Endodermal cell (in vitro differentiated cells): ENCODE measurements around the gene RIGI. TPM values are rescaled to one million over a fixed set of nuclear protein-coding genes. Genes with fewer than 3 reads are reported as not detected.

ENCODE experiments used
- DNase-seq: peaks from one replicate; pipeline ENCODE4 v3.0.0-alpha.2; 2017
- H3K27ac ChIP-seq: 2 replicates; pipeline ENCODE4 v1.5.1; 2013; ENCODE audit warnings: mild to moderate bottlenecking, low read depth, low read length, moderate library complexity
- H3K27me3 ChIP-seq: 2 replicates; pipeline ENCODE4 v1.6.1; 2013; ENCODE audit warnings: mild to moderate bottlenecking, low read length, moderate library complexity; ENCODE audit not compliant: insufficient read depth, control insufficient read depth, poor library complexity, severe bottlenecking
- H3K36me3 ChIP-seq: 2 replicates; pipeline ENCODE4 v1.7.0; 2013; ENCODE audit warnings: mild to moderate bottlenecking, low read length, moderate library complexity; ENCODE audit not compliant: control insufficient read depth, insufficient read depth
- H3K4me1 ChIP-seq: one replicate; pipeline ENCODE4 v1.7.0; 2013; ENCODE audit warnings: low read length; ENCODE audit not compliant: control insufficient read depth, insufficient read depth
- H3K4me3 ChIP-seq: 2 replicates; pipeline ENCODE4 v1.5.1; 2013; ENCODE audit warnings: mild to moderate bottlenecking, low read length, moderate library complexity
- H3K9ac ChIP-seq: 2 replicates; pipeline ENCODE4 v1.6.1; 2013; ENCODE audit warnings: mild to moderate bottlenecking, low read length, moderate library complexity; ENCODE audit not compliant: poor library complexity, severe bottlenecking; ENCODE audit errors: extremely low read depth
- H3K9me3 ChIP-seq: 2 replicates; pipeline ENCODE4 v1.6.1; 2013; ENCODE audit warnings: mild to moderate bottlenecking, low read length, moderate library complexity; ENCODE audit not compliant: control insufficient read depth
- H3K27ac Mint-ChIP-seq: 2 replicates; pipeline ENCODE4 v1.8.0; 2020; ENCODE audit warnings: mixed read lengths
- H3K27me3 Mint-ChIP-seq: 2 replicates; pipeline ENCODE4 v1.8.0; 2021; ENCODE audit warnings: mild to moderate bottlenecking, mixed read lengths; ENCODE audit not compliant: insufficient read depth
- H3K36me3 Mint-ChIP-seq: 2 replicates; pipeline ENCODE4 v1.8.0; 2020; ENCODE audit warnings: low read depth, mixed read lengths
- H3K4me1 Mint-ChIP-seq: 2 replicates; pipeline ENCODE4 v1.8.0; 2020; ENCODE audit warnings: mixed read lengths
- H3K4me3 Mint-ChIP-seq: 2 replicates; pipeline ENCODE4 v1.8.0; 2020; ENCODE audit warnings: mild to moderate bottlenecking, moderate library complexity, mixed read lengths
- H3K9me3 Mint-ChIP-seq: 2 replicates; pipeline ENCODE4 v1.8.0; 2020; ENCODE audit warnings: mild to moderate bottlenecking, mixed read lengths
- WGBS, 2 experiments: methylation state at CpG; one replicate each; pipeline versions ENCODE4 v1.1.5 to v1.1.7; 2013; ENCODE audit warnings: missing lambda C conversion rate in 2 of 2, mixed read lengths in 1 of 2; ENCODE audit not compliant: insufficient coverage in 1 of 2, insufficient read length in 1 of 2; 5-methylcytosine and 5-hydroxymethylcytosine counted together
- total RNA-seq, 2 donors: library from RNA; stranded (reverse); fragmentation: NEBNext Ultra II Directional in 1 of 2; extraction: Animal tissue kit (Norgen Biotek cat#: 25700) in 1 of 2; gene quantifications; 2 replicates in 1 of 2; 3 replicates in 1 of 2; pipeline ENCODE4 v1.2.1, GENCODE V29; 2021
- TF ChIP-seq, protein P1 (sequence below): fragments of 200-600 bp; sonication (generic); conservative IDR thresholded peaks from 2 replicates; pipeline ENCODE4 v1.5.0; 2021; ENCODE audit warnings: antibody characterized with exemption, mild to moderate bottlenecking

The RIGI gene
- total RNA-seq, 2 donors from 2014 or later = 8.3 to 12.6 TPM

DNA sequence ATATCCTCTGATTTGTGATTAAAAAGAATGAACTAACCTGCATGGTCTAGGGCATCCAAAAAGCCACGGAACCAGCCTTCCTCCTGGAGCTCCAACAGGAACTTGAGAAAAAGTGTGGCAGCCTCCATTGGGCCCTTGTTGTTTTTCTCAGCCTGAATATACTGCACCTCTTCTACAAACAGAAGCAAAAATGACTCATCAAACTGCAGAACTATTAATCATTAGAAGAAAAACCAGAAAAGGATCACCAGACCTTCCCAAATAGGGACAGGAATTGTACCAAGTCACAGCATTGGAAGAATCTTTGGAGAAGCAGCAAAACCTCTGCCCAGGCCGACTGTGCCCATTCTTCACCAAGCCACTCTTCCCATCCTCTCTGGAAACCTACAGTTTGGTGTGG lies 25.2 kb downstream of the RIGI start:
- no peak overlapping the region for H3K9ac ChIP-seq
- H3K27ac ChIP-seq = no peak overlapping the region
- Mint-ChIP-seq H3K4me3 (no peak overlapping the region), H3K4me1 (no peaks in the 10 kb centered on the region), H3K36me3 (peaks cover 34% of the 10 kb centered on the region), H3K9me3 (no peaks in the 10 kb centered on the region), H3K27ac (no peak overlapping the region), H3K27me3 (no peaks in the 10 kb centered on the region)
- no peaks in the 10 kb centered on the region for H3K4me1 ChIP-seq
- H3K9me3 ChIP-seq = no peaks in the 10 kb centered on the region
- TF ChIP-seq, protein P1, sequence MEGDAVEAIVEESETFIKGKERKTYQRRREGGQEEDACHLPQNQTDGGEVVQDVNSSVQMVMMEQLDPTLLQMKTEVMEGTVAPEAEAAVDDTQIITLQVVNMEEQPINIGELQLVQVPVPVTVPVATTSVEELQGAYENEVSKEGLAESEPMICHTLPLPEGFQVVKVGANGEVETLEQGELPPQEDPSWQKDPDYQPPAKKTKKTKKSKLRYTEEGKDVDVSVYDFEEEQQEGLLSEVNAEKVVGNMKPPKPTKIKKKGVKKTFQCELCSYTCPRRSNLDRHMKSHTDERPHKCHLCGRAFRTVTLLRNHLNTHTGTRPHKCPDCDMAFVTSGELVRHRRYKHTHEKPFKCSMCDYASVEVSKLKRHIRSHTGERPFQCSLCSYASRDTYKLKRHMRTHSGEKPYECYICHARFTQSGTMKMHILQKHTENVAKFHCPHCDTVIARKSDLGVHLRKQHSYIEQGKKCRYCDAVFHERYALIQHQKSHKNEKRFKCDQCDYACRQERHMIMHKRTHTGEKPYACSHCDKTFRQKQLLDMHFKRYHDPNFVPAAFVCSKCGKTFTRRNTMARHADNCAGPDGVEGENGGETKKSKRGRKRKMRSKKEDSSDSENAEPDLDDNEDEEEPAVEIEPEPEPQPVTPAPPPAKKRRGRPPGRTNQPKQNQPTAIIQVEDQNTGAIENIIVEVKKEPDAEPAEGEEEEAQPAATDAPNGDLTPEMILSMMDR = no peak
- peaks cover 5% of the 10 kb centered on the region for H3K36me3 ChIP-seq
- no peak overlapping the region for H3K4me3 ChIP-seq
- no peak for DNase-seq
- no peaks in the 10 kb centered on the region for H3K27me3 ChIP-seq
- 92% methylated on average over 2 of the region's 2 CpGs; no CpG with 5 or more reads in 1 of the 2 experiments for WGBS, 2 experiments

DNA sequence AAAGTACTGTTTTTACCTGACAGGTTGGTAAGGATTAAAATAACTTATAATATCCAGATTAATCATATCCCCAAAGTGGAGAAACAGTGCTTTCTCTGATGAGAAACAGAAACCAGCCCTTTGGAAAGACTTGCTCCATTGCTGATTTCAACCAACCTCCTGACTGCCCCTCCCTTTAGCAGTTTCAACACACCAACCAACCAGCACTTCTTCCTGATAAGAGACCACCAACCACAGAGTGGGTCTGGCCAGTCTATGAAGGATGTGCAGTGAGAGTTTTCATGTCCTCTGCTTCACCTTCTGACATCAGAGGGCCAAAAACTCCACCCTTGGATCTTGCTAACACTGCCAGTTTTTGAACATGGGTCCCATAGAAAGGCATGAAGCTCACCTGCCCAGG lies 28.1 kb downstream of the RIGI start:
- Histone ChIP-seq H3K9ac (no peak overlapping the region), H3K27me3 (no peaks in the 10 kb centered on the region), H3K4me1 (no peaks in the 10 kb centered on the region), H3K9me3 (no peaks in the 10 kb centered on the region), H3K36me3 (peaks cover 5% of the 10 kb centered on the region), H3K27ac (no peak overlapping the region), H3K4me3 (no peak overlapping the region)
- no peak for DNase-seq
- TF ChIP-seq, protein P1 = no peak
- H3K27ac Mint-ChIP-seq = no peak overlapping the region
- H3K9me3 Mint-ChIP-seq = no peaks in the 10 kb centered on the region
- peaks cover 34% of the 10 kb centered on the region for H3K36me3 Mint-ChIP-seq
- H3K4me3 Mint-ChIP-seq = no peak overlapping the region
- no peaks in the 10 kb centered on the region for H3K4me1 Mint-ChIP-seq
- H3K27me3 Mint-ChIP-seq = no peaks in the 10 kb centered on the region

DNA sequence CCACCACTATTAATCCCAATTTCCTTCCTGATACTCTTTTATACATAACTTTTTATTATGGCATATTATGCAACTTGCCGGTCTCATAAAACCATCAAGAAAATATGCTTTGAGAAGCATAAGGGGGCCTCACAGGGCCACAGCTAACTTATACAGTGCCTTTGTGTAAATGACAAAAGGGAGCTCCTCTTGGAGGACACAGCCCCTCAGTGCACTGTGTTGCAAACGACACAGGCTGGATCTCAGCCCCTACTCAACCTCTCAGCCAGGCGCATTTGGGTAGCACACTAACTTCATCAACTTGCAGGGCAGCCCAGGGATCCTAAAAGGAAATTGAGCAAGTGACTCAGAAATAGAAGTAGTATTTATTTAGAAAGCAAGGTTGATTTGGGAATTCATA lies 35.4 kb downstream of the RIGI start:
- H3K36me3 Mint-ChIP-seq = peaks cover 23% of the 10 kb centered on the region
- no peaks in the 10 kb centered on the region for H3K4me1 Mint-ChIP-seq
- H3K4me1 ChIP-seq = no peaks in the 10 kb centered on the region
- H3K36me3 ChIP-seq = peaks cover 10% of the 10 kb centered on the region
- H3K27ac Mint-ChIP-seq = peak overlapping the region; percentile 48
- DNase-seq = no peak
- no peak overlapping the region for H3K4me3 Mint-ChIP-seq
- no peaks in the 10 kb centered on the region for H3K27me3 ChIP-seq
- H3K4me3 ChIP-seq = no peak overlapping the region
- no peak overlapping the region for H3K27ac ChIP-seq
- no peaks in the 10 kb centered on the region for H3K9me3 Mint-ChIP-seq
- no peaks in the 10 kb centered on the region for H3K27me3 Mint-ChIP-seq
- 77 to 82% methylated on average over 3 of the region's 3 CpGs for WGBS, 2 experiments
- H3K9ac ChIP-seq = no peak overlapping the region
- H3K9me3 ChIP-seq = no peaks in the 10 kb centered on the region
- TF ChIP-seq, protein P1 = no peak
